GM23338 (cell line): ENCODE data around the gene PMIS2. TPM values are rescaled to one million over a fixed set of nuclear protein-coding genes. Genes with fewer than 3 reads are reported as not detected.
"Not testable (repeated sequence)": the region's sequence is repeated elsewhere in the genome, so short reads cannot be mapped to it uniquely, and the experiment has no call there.

Experiments
- ATAC-seq: fragments of 200-7000 bp; cut with Tn5 transposase; 3 replicates; pipeline ENCODE4 v1.9.1; 2020
- DNase-seq: peaks from one replicate; pipeline ENCODE4 v3.0.0-alpha.2; 2015; ENCODE audit warnings: low spot score
- H2AFZ ChIP-seq: fragments of 200-600 bp; sonication (generic); 2 replicates; pipeline ENCODE4 v1.8.0; 2016; ENCODE audit warnings: antibody characterized with exemption, mild to moderate bottlenecking, moderate library complexity
- H3F3A ChIP-seq: fragments of 200-600 bp; sonication (generic); replicated peaks from 2 replicates; pipeline ENCODE4 v1.8.0; 2017; ENCODE audit warnings: antibody characterized with exemption, mixed run types, low read depth
- H3K27ac ChIP-seq: fragments of 200-600 bp; sonication (generic); 2 replicates; pipeline ENCODE4 v1.6.1; 2016; ENCODE audit warnings: low read depth
- H3K27me3 ChIP-seq: fragments of 200-600 bp; sonication (generic); 2 replicates; pipeline ENCODE4 v1.8.0; 2016; ENCODE audit warnings: mild to moderate bottlenecking, mixed run types, moderate library complexity; ENCODE audit not compliant: insufficient read depth
- H3K36me3 ChIP-seq: fragments of 200-600 bp; sonication (generic); 2 replicates; pipeline ENCODE4 v1.8.0; 2016; ENCODE audit warnings: mild to moderate bottlenecking; ENCODE audit not compliant: insufficient read depth
- H3K4me1 ChIP-seq: fragments of 200-600 bp; sonication (generic); 2 replicates; pipeline ENCODE4 v1.8.0; 2016; ENCODE audit warnings: mild to moderate bottlenecking, moderate library complexity; ENCODE audit not compliant: insufficient read depth
- H3K4me2 ChIP-seq: fragments of 200-600 bp; sonication (generic); 2 replicates; pipeline ENCODE4 v1.7.1; 2017; ENCODE audit warnings: mixed run types
- H3K4me3 ChIP-seq: fragments of 200-600 bp; sonication (generic); 2 replicates; pipeline ENCODE4 v1.6.1; 2016; ENCODE audit warnings: mixed run types
- H3K79me2 ChIP-seq: fragments of 200-600 bp; sonication (generic); replicated peaks from 2 replicates; pipeline ENCODE4 v1.8.0; 2017; ENCODE audit warnings: mild to moderate bottlenecking; ENCODE audit not compliant: insufficient read depth
- H3K9me2 ChIP-seq: fragments of 200-600 bp; sonication (generic); 2 replicates; pipeline ENCODE4 v1.8.0; 2017; ENCODE audit not compliant: insufficient read depth
- H4K20me1 ChIP-seq: fragments of 200-600 bp; sonication (generic); replicated peaks from 2 replicates; pipeline ENCODE4 v1.8.0; 2017; ENCODE audit warnings: mild to moderate bottlenecking; ENCODE audit not compliant: insufficient read depth
- H3K27ac Mint-ChIP-seq: 2 replicates; pipeline ENCODE4 v1.8.0; 2020; ENCODE audit warnings: inconsistent platforms, mild to moderate bottlenecking, moderate library complexity, mixed read lengths
- H3K27me3 Mint-ChIP-seq: 3 replicates; pipeline ENCODE4 v1.8.0; 2022; ENCODE audit warnings: low read depth, mild to moderate bottlenecking, moderate library complexity, mixed read lengths, inconsistent platforms; ENCODE audit not compliant: insufficient read depth, poor library complexity
- H3K36me3 Mint-ChIP-seq: 3 replicates; pipeline ENCODE4 v1.8.0; 2021; ENCODE audit warnings: low read depth, mild to moderate bottlenecking, inconsistent platforms, moderate library complexity, mixed read lengths
- H3K4me1 Mint-ChIP-seq: 3 replicates; pipeline ENCODE4 v1.8.0; 2020; ENCODE audit warnings: mild to moderate bottlenecking, inconsistent platforms, mixed read lengths
- H3K4me3 Mint-ChIP-seq: 3 replicates; pipeline ENCODE4 v1.8.0; 2021; ENCODE audit warnings: moderate library complexity, mild to moderate bottlenecking, inconsistent platforms, mixed read lengths
- H3K9me3 Mint-ChIP-seq: 3 replicates; pipeline ENCODE4 v1.8.0; 2020; ENCODE audit warnings: moderate library complexity, mild to moderate bottlenecking, inconsistent platforms, mixed read lengths
- CREB1 ChIP-seq: fragments of 250-450 bp; sonication (Bioruptor Pico); IDR thresholded peaks from 2 replicates; pipeline ENCODE4 v1.5.0; 2020; ENCODE audit warnings: low read depth, mild to moderate bottlenecking, moderate library complexity
- EZH2phosphoT487 ChIP-seq: fragments of 200-600 bp; sonication (generic); IDR thresholded peaks from one replicate; pipeline ENCODE4 v1.8.1; 2018; ENCODE audit warnings: antibody characterized with exemption; ENCODE audit not compliant: unreplicated experiment
- JUNB ChIP-seq: IDR thresholded peaks from one replicate; pipeline ENCODE4 v1.6.1; 2016; ENCODE audit warnings: antibody characterized with exemption; ENCODE audit not compliant: unreplicated experiment
- NANOG ChIP-seq: IDR thresholded peaks from 2 replicates; pipeline ENCODE4 v1.6.1; 2016; ENCODE audit warnings: antibody characterized with exemption, borderline replicate concordance
- POLR2AphosphoS5 ChIP-seq: IDR thresholded peaks from 2 replicates; pipeline ENCODE4 v1.6.1; 2016; ENCODE audit warnings: antibody characterized with exemption, low read depth
- STAT1 ChIP-seq: IDR thresholded peaks from one replicate; pipeline ENCODE4 v1.6.1; 2016; ENCODE audit warnings: antibody characterized with exemption; ENCODE audit not compliant: unreplicated experiment
- ZNF114 ChIP-seq: fragments of 250-450 bp; sonication (Bioruptor Pico); IDR thresholded peaks from 2 replicates; pipeline ENCODE4 v1.5.0; 2020; ENCODE audit warnings: mild to moderate bottlenecking, moderate library complexity
- ZNF331 ChIP-seq: fragments of 250-450 bp; sonication (Bioruptor Pico); IDR thresholded peaks from 2 replicates; pipeline ENCODE4 v1.5.0; 2020; ENCODE audit warnings: low read depth, mild to moderate bottlenecking, moderate library complexity
- ZNF462 ChIP-seq: fragments of 250-450 bp; sonication (Bioruptor Pico); IDR thresholded peaks from 2 replicates; pipeline ENCODE4 v1.5.0; 2020; ENCODE audit warnings: mild to moderate bottlenecking, moderate library complexity
- polyA plus RNA-seq: library from polyadenylated mRNA; unstranded; fragments of >200 nt; fragmentation: Nextera tagmentation; extraction: Ambion mirVana; gene quantifications from 2 replicates; pipeline ENCODE4 v1.2.1, GENCODE V29; 2016
- total RNA-seq: library from RNA; depleted of rRNA; stranded (reverse); fragments of >200 nt; shearing (Covaris generic); gene quantifications from 2 replicates; pipeline ENCODE4 v1.2.3, GENCODE V29; 2014
- TF ChIP-seq, protein P1 (sequence below), 2 experiments: fragments of 200-600 bp in 1 of 2; sonication (generic) in 1 of 2; conservative IDR thresholded peaks; 2 replicates each; pipeline versions ENCODE4 v1.5.1 to v1.6.1; 2016 to 2017; ENCODE audit warnings: antibody characterized with exemption in 2 of 2, low read depth in 2 of 2, mild to moderate bottlenecking in 2 of 2, moderate library complexity in 1 of 2

Gene PMIS2
- total and polyA plus RNA-seq, 2 experiments from 2014 or later: not detected

DNA sequence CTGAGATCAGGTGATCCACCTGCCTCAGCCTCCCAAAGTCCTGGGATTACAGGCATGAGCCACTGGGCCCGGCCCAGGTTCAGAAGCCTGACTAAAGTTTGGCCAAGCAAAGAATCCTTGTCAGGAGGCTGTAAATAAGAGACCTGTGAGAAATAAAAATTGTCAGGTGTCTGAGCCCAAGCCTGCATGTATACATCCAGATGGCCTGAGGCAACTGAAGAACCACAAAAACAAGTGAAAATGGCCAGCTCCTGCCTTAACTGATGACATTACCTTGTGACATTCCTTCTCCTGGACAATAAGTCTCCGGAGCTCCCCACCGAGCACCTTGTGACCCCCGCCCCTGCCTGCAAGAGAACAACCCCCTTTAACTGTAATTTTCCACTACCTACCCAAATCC lies 18.5 kb downstream of the PMIS2 start:
- H3K27me3 Mint-ChIP-seq, H3K4me3 Mint-ChIP-seq, H3K36me3 ChIP-seq, H3F3A ChIP-seq, H2AFZ ChIP-seq, ATAC-seq, H4K20me1 ChIP-seq, H3K4me1 ChIP-seq, H3K27ac Mint-ChIP-seq, H3K36me3 Mint-ChIP-seq, H3K4me1 Mint-ChIP-seq, H3K9me2 ChIP-seq, H3K27ac ChIP-seq, H3K27me3 ChIP-seq, DNase-seq, H3K4me2 ChIP-seq, H3K4me3 ChIP-seq, H3K79me2 ChIP-seq: not testable (repeated sequence)
- H3K9me3 Mint-ChIP-seq: peaks cover 37% of the 10 kb centered on the region

- not testable (repeated sequence) for H3K4me3 Mint-ChIP-seq, H3K27me3 ChIP-seq, H3K36me3 Mint-ChIP-seq, ATAC-seq, H4K20me1 ChIP-seq, H3K4me1 Mint-ChIP-seq, DNase-seq, H3K4me3 ChIP-seq, H2AFZ ChIP-seq, H3K36me3 ChIP-seq, H3K79me2 ChIP-seq, H3K9me2 ChIP-seq, H3K4me1 ChIP-seq, H3K4me2 ChIP-seq, H3K27ac ChIP-seq, H3F3A ChIP-seq, H3K27ac Mint-ChIP-seq
- Mint-ChIP-seq H3K9me3 (peaks cover 37% of the 10 kb centered on the region), H3K27me3 (peaks cover 10% of the 10 kb centered on the region)
These were observed 21.2 kb downstream of the PMIS2 start for GRCh38 chr19:35607170-35607569.

DNA sequence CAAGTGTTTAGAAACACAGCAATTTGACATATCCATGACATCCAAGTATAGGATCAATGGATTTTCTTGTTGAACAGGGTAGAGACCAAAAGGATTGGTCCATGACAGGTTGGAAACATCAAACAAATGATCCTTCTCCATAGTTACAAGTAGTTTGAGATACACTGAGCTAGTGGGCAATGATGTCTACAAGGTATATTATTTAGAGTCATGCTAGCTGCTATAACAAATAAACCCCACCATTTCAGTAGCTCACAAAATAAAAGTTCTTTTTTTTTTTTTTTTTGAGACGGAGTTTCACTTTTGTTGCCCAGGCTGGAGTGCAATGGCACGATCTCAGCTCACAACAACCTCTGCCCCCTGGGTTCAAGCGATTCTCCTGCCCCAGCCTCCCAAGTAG lies 21.7 kb downstream of the PMIS2 start:
- no peak overlapping the region for H3K4me3 Mint-ChIP-seq
- H3K27ac ChIP-seq: no peak overlapping the region
- no peaks in the 10 kb centered on the region for H3K79me2 ChIP-seq
- 0 out of 3 replicates have a peak, but pooled peaks cover 5% of the 10 kb centered on the region for H3K4me1 Mint-ChIP-seq
- H3K27me3 Mint-ChIP-seq: peaks cover 14% of the 10 kb centered on the region
- DNase-seq (no peak), ATAC-seq (no peak)
- no peak overlapping the region for H2AFZ ChIP-seq
- no peaks in the 10 kb centered on the region for H3K9me2 ChIP-seq
- H3K27ac Mint-ChIP-seq: no peak overlapping the region
- H3K9me3 Mint-ChIP-seq: peaks cover 37% of the 10 kb centered on the region
- no peaks in the 10 kb centered on the region for H3K27me3 ChIP-seq
- H3K4me3 ChIP-seq: no peak overlapping the region
- no peaks in the 10 kb centered on the region for H3F3A ChIP-seq
- H3K36me3 Mint-ChIP-seq: peaks cover 7% of the 10 kb centered on the region; the same call in 2 of the 3 replicates
- H3K36me3 ChIP-seq: no peaks in the 10 kb centered on the region; the same call in none of the 2 replicates
- H3K4me1 ChIP-seq: no peaks in the 10 kb centered on the region
- H3K4me2 ChIP-seq: no peak overlapping the region
- H4K20me1 ChIP-seq: no peaks in the 10 kb centered on the region
- TF ChIP-seq STAT1: no peak
- TF ChIP-seq POLR2AphosphoS5: no peak
- TF ChIP-seq NANOG: no peak
- TF ChIP-seq, protein P1, sequence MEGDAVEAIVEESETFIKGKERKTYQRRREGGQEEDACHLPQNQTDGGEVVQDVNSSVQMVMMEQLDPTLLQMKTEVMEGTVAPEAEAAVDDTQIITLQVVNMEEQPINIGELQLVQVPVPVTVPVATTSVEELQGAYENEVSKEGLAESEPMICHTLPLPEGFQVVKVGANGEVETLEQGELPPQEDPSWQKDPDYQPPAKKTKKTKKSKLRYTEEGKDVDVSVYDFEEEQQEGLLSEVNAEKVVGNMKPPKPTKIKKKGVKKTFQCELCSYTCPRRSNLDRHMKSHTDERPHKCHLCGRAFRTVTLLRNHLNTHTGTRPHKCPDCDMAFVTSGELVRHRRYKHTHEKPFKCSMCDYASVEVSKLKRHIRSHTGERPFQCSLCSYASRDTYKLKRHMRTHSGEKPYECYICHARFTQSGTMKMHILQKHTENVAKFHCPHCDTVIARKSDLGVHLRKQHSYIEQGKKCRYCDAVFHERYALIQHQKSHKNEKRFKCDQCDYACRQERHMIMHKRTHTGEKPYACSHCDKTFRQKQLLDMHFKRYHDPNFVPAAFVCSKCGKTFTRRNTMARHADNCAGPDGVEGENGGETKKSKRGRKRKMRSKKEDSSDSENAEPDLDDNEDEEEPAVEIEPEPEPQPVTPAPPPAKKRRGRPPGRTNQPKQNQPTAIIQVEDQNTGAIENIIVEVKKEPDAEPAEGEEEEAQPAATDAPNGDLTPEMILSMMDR (conservative IDR thresholded peaks at IDR 0.05; ENCODE audit: low read depth in 2 of 2): no peak
- TF ChIP-seq ZNF114 (CRISPR knock-in tag): no peak
- no peak for TF ChIP-seq ZNF331 (CRISPR knock-in tag)
- no peak for TF ChIP-seq CREB1 (CRISPR knock-in tag)
- no peak for TF ChIP-seq ZNF462 (CRISPR knock-in tag)
- TF ChIP-seq EZH2phosphoT487: no peak
- TF ChIP-seq JUNB: no peak
